HG03439 (cell line): ENCODE data around the gene RBM4.

ENCODE experiments used
- ATAC-seq: cut with Tn5 transposase; IDR thresholded peaks from one replicate; pipeline ENCODE4 v1.9.1; 2021; ENCODE audit warnings: mild to moderate bottlenecking, moderate library complexity; ENCODE audit not compliant: unreplicated experiment

RBM4 gene

DNA sequence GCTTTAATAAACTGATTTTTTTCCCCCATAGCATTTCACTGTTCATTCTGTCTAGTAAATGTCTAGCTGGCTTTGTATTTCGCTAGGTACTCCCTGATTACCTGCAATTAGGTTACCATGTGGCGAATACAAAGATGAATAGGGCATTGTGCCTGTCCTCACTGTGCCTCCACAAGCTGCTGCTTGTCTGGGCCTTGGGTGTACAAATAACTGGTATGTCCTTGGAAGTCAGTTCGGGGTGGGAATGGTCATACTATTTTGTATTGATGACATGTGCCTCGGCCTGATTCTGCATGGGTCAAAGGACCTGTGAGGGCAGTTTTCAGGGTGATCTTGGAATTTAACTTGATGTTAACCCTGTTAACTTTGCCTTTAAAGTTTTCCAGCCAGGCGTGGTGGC lies 11.4 kb downstream of the RBM4 start:
- no peak for ATAC-seq

DNA sequence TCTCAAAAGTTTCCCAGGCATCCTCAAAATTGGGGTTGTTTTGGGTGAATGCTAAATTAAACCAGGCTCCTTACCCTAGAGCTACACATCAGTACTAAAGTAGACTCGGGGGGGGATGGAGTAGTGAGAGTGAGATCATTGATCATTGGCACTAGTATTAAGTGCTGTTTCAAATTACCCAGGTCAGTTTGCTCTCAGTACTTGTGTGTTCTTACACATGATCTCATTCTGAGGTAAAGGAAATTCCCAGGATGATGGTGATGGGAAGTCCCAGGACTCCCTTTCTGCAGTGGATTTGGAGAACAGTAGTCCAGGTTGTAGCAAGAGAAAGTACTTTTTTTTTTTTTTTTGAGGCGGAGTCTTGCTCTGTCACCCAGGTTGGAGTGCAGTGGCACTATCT lies 12.5 kb downstream of the RBM4 start:
- no peak for ATAC-seq

DNA sequence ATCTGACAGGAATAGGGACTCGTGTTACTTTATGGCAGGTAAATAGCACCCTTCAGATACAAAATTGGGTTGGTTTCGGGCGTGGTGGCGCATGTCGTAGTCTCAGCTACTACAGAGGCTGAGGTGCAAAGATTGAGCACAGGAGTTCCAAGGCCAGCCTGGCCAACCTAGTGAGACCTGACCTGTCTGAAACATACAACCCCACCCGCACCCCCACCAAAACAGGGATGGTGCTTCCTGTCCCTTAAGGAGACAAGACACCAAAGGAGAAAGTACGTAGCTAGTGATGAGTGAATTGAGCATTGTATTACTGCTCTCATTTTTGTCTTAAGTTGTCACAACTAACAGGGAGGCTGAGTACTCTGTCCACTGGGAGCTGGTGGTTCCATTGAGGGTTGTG lies 14.1 kb downstream of the RBM4 start:
- no peak for ATAC-seq

DNA sequence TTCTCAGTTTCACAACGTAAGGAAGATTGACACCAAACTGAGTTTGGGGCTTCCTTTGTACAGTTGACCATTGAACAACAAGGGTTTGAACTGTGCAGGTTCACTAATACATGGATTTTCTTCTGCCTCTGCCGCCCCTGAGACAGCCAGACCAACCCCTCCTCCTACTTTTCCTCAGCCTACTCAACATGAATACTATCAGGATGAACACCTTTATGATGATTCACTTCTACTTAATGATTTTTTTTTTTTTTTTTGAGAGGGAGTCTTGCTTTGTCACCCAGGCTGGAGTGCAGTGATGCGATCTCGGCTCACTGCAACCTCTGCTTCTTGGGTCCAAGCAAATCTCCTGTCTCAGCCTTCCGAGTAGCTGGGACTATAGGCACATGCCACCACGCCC lies 14.6 kb downstream of the RBM4 start:
- ATAC-seq, result no peak

GRCh38 chr11:66659763-66660162 lies 21.3 kb downstream of the RBM4 start:
- no peak for ATAC-seq

DNA sequence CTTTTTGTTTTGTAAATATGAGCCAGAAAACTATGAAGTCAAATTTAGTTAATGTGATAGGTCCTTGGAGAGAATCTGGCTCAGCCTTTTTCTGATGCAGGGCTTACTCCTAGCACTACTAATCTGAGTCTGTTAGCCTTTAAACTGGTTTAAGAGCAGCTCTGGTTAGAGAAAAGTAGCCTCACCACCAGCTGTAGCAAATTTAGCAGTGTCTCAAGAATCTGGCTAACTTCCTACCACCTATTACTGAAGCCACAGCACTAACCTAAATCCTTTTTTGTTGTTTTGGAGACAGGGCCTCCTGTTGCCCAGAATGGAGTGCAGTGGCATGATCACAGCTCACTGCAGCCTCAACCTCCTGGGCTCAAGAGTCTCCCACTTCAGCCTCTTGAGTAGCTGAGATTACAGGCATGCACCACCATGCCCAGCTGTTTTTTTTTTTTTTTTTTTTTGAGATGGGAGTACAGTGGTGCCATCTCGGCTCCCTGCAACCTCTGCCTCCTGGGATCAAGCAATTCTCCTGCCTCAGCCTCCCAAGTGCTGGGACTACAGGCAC lies 25.3 kb downstream of the RBM4 start:
- no peak for ATAC-seq

DNA sequence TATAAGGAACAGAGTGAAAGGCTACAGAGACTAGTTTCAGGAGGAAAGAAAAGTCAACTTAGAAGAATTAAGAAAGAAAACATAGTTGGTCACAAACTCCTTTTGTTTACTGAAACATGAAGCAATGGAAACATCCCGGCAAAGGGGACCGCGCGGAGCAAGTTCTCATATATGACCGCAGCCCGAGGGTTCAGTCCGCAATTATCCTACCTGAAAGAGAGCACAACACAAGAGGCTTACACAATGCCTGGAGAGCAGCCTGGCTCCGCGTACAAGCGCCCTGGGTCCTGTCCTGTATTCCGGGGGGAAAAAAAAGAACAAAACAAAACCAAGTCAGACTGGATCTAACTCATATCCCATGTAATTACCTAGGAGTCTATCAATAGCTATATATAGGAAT lies 26.9 kb downstream of the RBM4 start:
- no peak for ATAC-seq

DNA sequence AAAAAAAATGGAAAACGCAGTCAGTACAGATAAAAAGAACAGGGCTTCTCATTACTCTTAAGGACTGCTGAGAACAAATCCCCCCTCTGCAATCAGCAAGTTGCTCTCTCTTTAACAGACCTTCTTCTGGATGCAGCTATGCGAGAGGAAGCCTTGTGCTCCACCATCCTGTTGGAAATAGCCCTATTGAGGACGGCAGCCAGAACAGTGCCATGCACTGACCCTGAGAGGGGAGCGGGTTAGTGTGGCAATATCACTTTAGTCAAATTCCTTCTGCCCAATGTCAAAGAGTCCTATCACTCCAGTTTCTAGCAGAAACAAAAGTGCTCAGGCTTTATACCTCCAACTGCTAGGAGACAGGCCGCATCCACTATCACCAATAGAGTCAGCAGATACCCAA lies 32.3 kb downstream of the RBM4 start:
- no peak for ATAC-seq

GRCh38 chr11:66674964-66675602 lies 36.6 kb downstream of the RBM4 start:
- no peak for ATAC-seq

DNA sequence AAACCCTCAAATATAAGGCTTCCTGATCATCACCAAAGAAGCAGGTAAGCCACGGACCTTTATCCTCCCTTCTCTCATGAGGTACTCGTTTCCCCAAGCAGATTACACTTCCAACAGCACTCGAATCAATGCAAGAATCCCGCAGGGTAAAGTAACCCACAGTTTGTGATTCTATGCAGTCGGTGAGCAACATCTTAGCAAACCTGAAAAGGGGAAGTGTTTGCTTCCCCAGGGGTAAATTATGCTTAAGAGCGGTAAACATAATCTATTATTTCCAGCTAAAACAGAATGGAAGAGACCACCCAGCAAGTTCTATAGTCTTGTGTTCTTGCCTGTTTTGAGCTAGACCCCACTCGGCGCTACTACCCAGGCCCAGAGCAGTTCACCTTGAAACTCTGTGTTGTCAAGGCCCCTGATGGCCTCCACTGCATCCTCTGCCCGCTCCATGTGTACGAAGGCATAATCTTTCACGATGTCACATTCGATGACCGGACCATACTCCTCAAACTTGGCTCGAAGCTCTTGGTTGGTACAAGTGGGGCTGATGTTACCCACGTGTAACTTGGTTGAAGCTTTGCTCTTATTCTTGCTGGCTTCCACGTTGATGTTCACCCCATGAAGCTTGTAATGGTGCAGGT lies 37.9 kb downstream of the RBM4 start:
- no peak for ATAC-seq

- ATAC-seq, result no peak
These were observed 38.6 kb downstream of the RBM4 start for GRCh38 chr11:66676931-66677598.

- peak; percentile 86 for ATAC-seq
These were observed 39.3 kb downstream of the RBM4 start, which contains the start of gene RBM4B for GRCh38 chr11:66677599-66678375. Gene RBM4B, minus strand, starts transcription at chr11:66677887. Its CDS starts 808 bp downstream, at chr11:66677079.

GRCh38 chr11:66680966-66681645 lies 42.6 kb downstream of the RBM4 start:
- ATAC-seq, result no peak

DNA sequence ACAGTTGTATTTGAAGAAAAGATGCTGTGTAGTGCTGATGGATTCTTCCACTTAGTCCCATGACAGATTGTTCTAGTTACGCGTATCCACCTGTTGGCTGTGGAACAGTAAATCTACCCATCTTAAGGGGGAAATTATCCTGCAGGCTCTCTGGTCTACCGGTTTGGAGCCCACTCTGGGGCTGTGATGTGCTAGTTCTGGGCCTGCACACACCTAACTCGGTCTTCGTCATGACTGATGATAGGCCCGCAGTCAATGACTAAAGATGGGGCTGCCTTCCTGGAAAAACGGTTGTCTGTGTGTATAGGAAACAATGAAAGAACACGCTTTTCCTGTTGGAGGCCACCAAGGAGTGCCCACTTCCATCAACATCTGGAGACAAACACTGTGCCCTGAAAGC lies 45.4 kb downstream of the RBM4 start:
- ATAC-seq, result no peak

DNA sequence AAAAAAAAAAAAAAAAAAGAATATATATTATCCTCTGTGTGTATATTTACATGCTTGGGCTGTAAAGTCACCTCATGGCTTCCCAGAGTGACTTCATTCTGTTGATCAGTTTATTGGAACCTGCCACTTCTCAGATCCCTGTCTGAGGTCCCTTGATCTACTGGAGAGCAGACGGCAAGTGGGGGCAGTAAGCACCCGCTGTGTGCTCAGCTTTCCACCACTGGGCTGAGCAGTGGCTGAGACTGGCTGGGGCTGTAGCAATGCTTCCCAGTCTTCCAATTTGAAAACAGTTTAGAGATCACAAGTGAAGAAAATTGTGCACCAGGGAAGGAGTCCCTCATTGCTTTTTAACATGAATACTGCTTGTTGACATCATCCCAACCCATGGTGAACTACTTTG lies 46.1 kb downstream of the RBM4 start:
- no peak for ATAC-seq

GRCh38 chr11:66685276-66686099 lies 47.0 kb downstream of the RBM4 start:
- no peak for ATAC-seq

GRCh38 chr11:66686100-66686785 lies 47.7 kb downstream of the RBM4 start:
- ATAC-seq, result no peak

- ATAC-seq, result no peak
These were observed 48.6 kb downstream of the RBM4 start for GRCh38 chr11:66686801-66687750.
